ENCODE data around the gene TLCD3B. TPM values are rescaled to one million over a fixed set of nuclear protein-coding genes. Genes with fewer than 3 reads are reported as not detected.
A peak's percentile ranks its signal among the peaks of the same experiment; 100 is the strongest.

Gene TLCD3B
- total RNA-seq, 3 donors from 2014 or later: 0.38 to 0.46 TPM; not detected in 1

- Histone ChIP-seq H3K4me1 (ENCODE audit: low read depth) (peaks cover 13% of the 10 kb centered on the region), H3K4me3 (no peak overlapping the region), H3K36me3 (ENCODE audit: low read depth) (no peaks in the 10 kb centered on the region), H3K9me3 (no peaks in the 10 kb centered on the region)
- ATAC-seq (no peak), DNase-seq (no peak)
- TF ChIP-seq CTCF (IDR thresholded peaks at IDR 0.05): no peak
- intact Hi-C loops (cut with DNase I, micrococcal nuclease): no loop called here
Observed at GRCh38 chr16:30011714-30012504, 19.2 kb downstream of the TLCD3B start.

- peak; percentile 59 for ATAC-seq
Observed at GRCh38 chr16:30010844-30011713, 20.0 kb downstream of the TLCD3B start, which contains the start of gene DOC2A. Gene DOC2A (minus strand): TSS chr16:30011027. CDS start chr16:30010222, 805 bp downstream.

GRCh38 chr16:30009990-30010843 is 20.9 kb downstream of the TLCD3B start:
- Histone ChIP-seq H3K4me3 (no peak overlapping the region), H3K9me3 (no peaks in the 10 kb centered on the region), H3K36me3 (ENCODE audit: low read depth) (no peaks in the 10 kb centered on the region), H3K4me1 (ENCODE audit: low read depth) (peaks cover 13% of the 10 kb centered on the region)
- no peak for ATAC-seq
- intact Hi-C loops (cut with DNase I, micrococcal nuclease): no loop called here
- TF ChIP-seq CTCF (IDR thresholded peaks at IDR 0.05): no peak
- no peak for DNase-seq

More at GRCh38 chr16:30010844-30011713, 20.0 kb downstream of the TLCD3B start, which contains the start of gene DOC2A:
- H3K36me3 ChIP-seq (ENCODE audit: low read depth): no peaks in the 10 kb centered on the region
- no peak within 1 kb of the TSS for H3K4me3 ChIP-seq
- TF ChIP-seq CTCF (IDR thresholded peaks at IDR 0.05): no peak
- peaks cover 13% of the 10 kb centered on the region for H3K4me1 ChIP-seq (ENCODE audit: low read depth)
- intact Hi-C loops (cut with DNase I, micrococcal nuclease): no loop called here
- H3K9me3 ChIP-seq: no peaks in the 10 kb centered on the region
- DNase-seq: peak in 1 of 3 donors; percentile 48

- DNase-seq (peak in 1 of 3 donors; percentile 43), ATAC-seq (no peak)
- Histone ChIP-seq H3K9me3 (no peaks in the 10 kb centered on the region), H3K4me1 (ENCODE audit: low read depth) (peaks cover 13% of the 10 kb centered on the region), H3K4me3 (no peak overlapping the region), H3K36me3 (ENCODE audit: low read depth) (no peaks in the 10 kb centered on the region)
- no peak for TF ChIP-seq CTCF (IDR thresholded peaks at IDR 0.05)
- intact Hi-C loops (cut with DNase I, micrococcal nuclease): no loop called here
Observed at GRCh38 chr16:30009085-30009862, 21.8 kb downstream of the TLCD3B start.
